Astrocyte (in vitro differentiated cells and primary cell): ENCODE data around the gene COG5. TPM values are rescaled to one million over a fixed set of nuclear protein-coding genes. Genes with fewer than 3 reads are reported as not detected.

ENCODE experiments used
- DNase-seq: peaks from one replicate; pipeline ENCODE4 v3.0.0-alpha.2; 2010; ENCODE audit warnings: low read depth
- FAIRE-seq: peaks from 2 replicates; lab custom pipeline; 2011; peaks lifted over from hg19 to GRCh38; lab: Jason Lieb, UNC
- H2AFZ ChIP-seq: 2 replicates; pipeline ENCODE4 v1.6.0; 2012; ENCODE audit warnings: low read depth, low read length, inconsistent platforms
- H3K27ac ChIP-seq: 2 replicates; pipeline ENCODE4 v1.5.1; 2011; ENCODE audit warnings: low read depth, low read length, inconsistent platforms
- H3K27me3 ChIP-seq: 2 replicates; pipeline ENCODE4 v1.6.0; 2011; ENCODE audit warnings: low read length, inconsistent platforms; ENCODE audit not compliant: insufficient read depth
- H3K36me3 ChIP-seq: 2 replicates; pipeline ENCODE4 v1.5.1; 2011; ENCODE audit warnings: low read length, inconsistent platforms; ENCODE audit not compliant: insufficient read depth
- H3K4me1 ChIP-seq: 2 replicates; pipeline ENCODE4 v1.5.1; 2011; ENCODE audit warnings: low read length, inconsistent platforms; ENCODE audit not compliant: insufficient read depth
- H3K4me2 ChIP-seq: 2 replicates; pipeline ENCODE4 v1.6.0; 2012; ENCODE audit warnings: low read length, inconsistent platforms
- H3K4me3 ChIP-seq: 2 replicates; pipeline ENCODE4 v1.5.1; 2011; ENCODE audit warnings: low read depth, mild to moderate bottlenecking, low read length, inconsistent platforms; ENCODE audit not compliant: insufficient read depth
- H3K79me2 ChIP-seq: 2 replicates; pipeline ENCODE4 v1.6.0; 2012; ENCODE audit warnings: mild to moderate bottlenecking, low read length, inconsistent platforms; ENCODE audit not compliant: insufficient read depth
- H3K9ac ChIP-seq: 2 replicates; pipeline ENCODE4 v1.6.0; 2012; ENCODE audit warnings: mild to moderate bottlenecking, low read length, inconsistent platforms
- H3K9me3 ChIP-seq: 2 replicates; pipeline ENCODE4 v1.5.1; 2012; ENCODE audit warnings: low read depth, mild to moderate bottlenecking, low read length, inconsistent platforms; ENCODE audit not compliant: insufficient read depth
- H4K20me1 ChIP-seq: 2 replicates; pipeline ENCODE4 v1.6.0; 2012; ENCODE audit warnings: low read length, inconsistent platforms; ENCODE audit not compliant: insufficient read depth
- H3K27ac Mint-ChIP-seq: one replicate; pipeline ENCODE4 v1.8.0; 2021; ENCODE audit warnings: mild to moderate bottlenecking, mixed read lengths; ENCODE audit not compliant: unreplicated experiment
- H3K27me3 Mint-ChIP-seq: one replicate; pipeline ENCODE4 v1.8.0; 2021; ENCODE audit warnings: low read depth, mixed read lengths; ENCODE audit not compliant: unreplicated experiment
- H3K36me3 Mint-ChIP-seq: one replicate; pipeline ENCODE4 v1.8.0; 2021; ENCODE audit warnings: low read depth, mixed read lengths; ENCODE audit not compliant: unreplicated experiment
- H3K4me1 Mint-ChIP-seq: one replicate; pipeline ENCODE4 v1.8.0; 2021; ENCODE audit warnings: low read depth, mixed read lengths; ENCODE audit not compliant: unreplicated experiment
- H3K4me3 Mint-ChIP-seq: one replicate; pipeline ENCODE4 v1.8.0; 2021; ENCODE audit warnings: mild to moderate bottlenecking, moderate library complexity, mixed read lengths; ENCODE audit not compliant: unreplicated experiment
- H3K9me3 Mint-ChIP-seq: one replicate; pipeline ENCODE4 v1.8.0; 2021; ENCODE audit warnings: mild to moderate bottlenecking, mixed read lengths; ENCODE audit not compliant: unreplicated experiment
- CTCF ChIP-seq: IDR thresholded peaks from 2 replicates; pipeline ENCODE4 v1.5.1; 2011; ENCODE audit warnings: low read depth, mild to moderate bottlenecking, inconsistent platforms, low read length, moderate library complexity; ENCODE audit not compliant: insufficient read depth
- EZH2 ChIP-seq: IDR thresholded peaks from 2 replicates; pipeline ENCODE4 v1.6.1; 2012; ENCODE audit warnings: mild to moderate bottlenecking, low read length, inconsistent platforms; ENCODE audit not compliant: insufficient read depth
- total RNA-seq: library from RNA; stranded (reverse); gene quantifications from 2 replicates; pipeline ENCODE4 v1.2.1, GENCODE V29; 2021

Gene COG5
- total RNA-seq, 1 donor from 2014 or later, result 57.1 TPM

GRCh38 chr7:107530751-107531150 is 33.0 kb downstream of the COG5 start:
- peaks cover 9% of the 10 kb centered on the region for H3K4me1 Mint-ChIP-seq
- peaks cover 13% of the 10 kb centered on the region for H3K9me3 Mint-ChIP-seq
- no peaks in the 10 kb centered on the region for H3K36me3 ChIP-seq
- H3K27me3 ChIP-seq, result no peaks in the 10 kb centered on the region
- H3K9me3 ChIP-seq, result no peaks in the 10 kb centered on the region
- peaks cover 8% of the 10 kb centered on the region for H3K4me1 ChIP-seq
- H3K27ac ChIP-seq, result no peak overlapping the region
- peaks cover 16% of the 10 kb centered on the region for H3K79me2 ChIP-seq
- H4K20me1 ChIP-seq, result peaks cover 16% of the 10 kb centered on the region
- FAIRE-seq (no peak), DNase-seq (no peak)
- no peak for TF ChIP-seq CTCF
- no peak for TF ChIP-seq EZH2
- H3K36me3 Mint-ChIP-seq, result peaks cover 16% of the 10 kb centered on the region
- no peaks in the 10 kb centered on the region for H3K27me3 Mint-ChIP-seq
- no peak overlapping the region for H3K4me3 Mint-ChIP-seq
- H2AFZ ChIP-seq, result no peak overlapping the region
- no peak overlapping the region for H3K9ac ChIP-seq
- no peak overlapping the region for H3K27ac Mint-ChIP-seq
- no peak overlapping the region for H3K4me3 ChIP-seq
- no peak overlapping the region for H3K4me2 ChIP-seq

GRCh38 chr7:107528461-107528860 is 35.3 kb downstream of the COG5 start:
- peaks cover 8% of the 10 kb centered on the region for H3K4me1 ChIP-seq
- Mint-ChIP-seq H3K9me3 (no peaks in the 10 kb centered on the region), H3K27ac (peak overlapping the region; percentile 38), H3K4me1 (peaks cover 9% of the 10 kb centered on the region), H3K27me3 (no peaks in the 10 kb centered on the region), H3K36me3 (peaks cover 3% of the 10 kb centered on the region), H3K4me3 (no peak overlapping the region)
- H3K79me2 ChIP-seq, result peaks cover 15% of the 10 kb centered on the region
- H3K9me3 ChIP-seq, result no peaks in the 10 kb centered on the region
- H3K4me2 ChIP-seq, result peak overlapping the region; percentile 47
- H3K9ac ChIP-seq, result no peak overlapping the region
- no peak overlapping the region for H2AFZ ChIP-seq
- H3K4me3 ChIP-seq, result no peak overlapping the region
- H3K27ac ChIP-seq, result no peak overlapping the region
- TF ChIP-seq EZH2 (no peak), CTCF (no peak)
- no peaks in the 10 kb centered on the region for H3K27me3 ChIP-seq
- DNase-seq (peak; percentile 70), FAIRE-seq (peak; percentile 98)
- H3K36me3 ChIP-seq, result no peaks in the 10 kb centered on the region
- peaks cover 12% of the 10 kb centered on the region for H4K20me1 ChIP-seq

DNA sequence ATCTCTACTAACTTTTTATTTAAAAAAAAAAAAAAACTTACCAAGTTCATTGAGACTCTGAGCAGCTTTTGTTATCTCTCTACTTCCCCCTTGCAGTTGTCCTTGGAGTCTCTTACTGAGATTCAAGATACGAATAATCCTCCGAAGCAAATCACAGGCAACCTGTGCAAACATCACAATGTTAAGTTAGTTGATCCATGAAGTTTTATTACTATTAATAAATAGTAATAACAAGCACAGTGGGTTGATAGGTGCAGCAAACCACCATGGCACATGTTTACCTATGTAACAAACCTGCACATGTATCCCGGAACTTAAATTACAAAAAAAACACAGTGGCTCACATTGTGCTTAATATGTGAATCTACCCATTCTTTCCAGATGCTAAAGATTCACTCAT is 36.5 kb downstream of the COG5 start:
- H3K27ac ChIP-seq, result no peak overlapping the region
- H3K4me3 ChIP-seq, result no peak overlapping the region
- no peaks in the 10 kb centered on the region for H3K27me3 ChIP-seq
- TF ChIP-seq EZH2, result no peak
- TF ChIP-seq CTCF, result no peak
- Mint-ChIP-seq H3K27ac (no peak overlapping the region), H3K27me3 (no peaks in the 10 kb centered on the region), H3K9me3 (no peaks in the 10 kb centered on the region), H3K4me1 (peaks cover 9% of the 10 kb centered on the region), H3K36me3 (peaks cover 3% of the 10 kb centered on the region), H3K4me3 (no peak overlapping the region)
- peaks cover 8% of the 10 kb centered on the region for H3K4me1 ChIP-seq
- peaks cover 12% of the 10 kb centered on the region for H4K20me1 ChIP-seq
- no peak overlapping the region for H3K4me2 ChIP-seq
- H3K36me3 ChIP-seq, result peaks cover 2% of the 10 kb centered on the region
- no peak for DNase-seq
- H3K9ac ChIP-seq, result no peak overlapping the region
- peaks cover 10% of the 10 kb centered on the region for H3K79me2 ChIP-seq
- H3K9me3 ChIP-seq, result no peaks in the 10 kb centered on the region
- no peak overlapping the region for H2AFZ ChIP-seq
- no peak for FAIRE-seq
